Mammary epithelial cell (primary cell): ENCODE results near the gene ATRIP.

Experiments
- CTCF ChIP-seq, 2 donors: IDR thresholded peaks in 1 of 2; conservative IDR thresholded peaks in 1 of 2; 2 replicates each; pipeline ENCODE4 v1.5.1; 2011 to 2012; ENCODE audit warnings: inconsistent platforms in 2 of 2, low read length in 2 of 2, mild to moderate bottlenecking in 2 of 2, control low read depth in 1 of 2, low read depth in 1 of 2; ENCODE audit not compliant: insufficient read depth in 1 of 2; ENCODE audit errors: extremely low read depth in 1 of 2
- EZH2 ChIP-seq: IDR thresholded peaks from 2 replicates; pipeline ENCODE4 v1.6.1; 2012; ENCODE audit warnings: low read length, inconsistent platforms, borderline replicate concordance

- TF ChIP-seq CTCF (conservative IDR thresholded peaks at IDR 0.05 in 1 of 2, IDR thresholded peaks at IDR 0.05 in 1 of 2; ENCODE audit: extremely low read depth in 1 of 2, insufficient read depth in 1 of 2, low read depth in 1 of 2, low read length in 2 of 2) (no peak), EZH2 (no peak)
Observed at GRCh38 chr3:48419597-48419996, 26.9 kb upstream of the ATRIP start.
